Measurements from ENCODE around the gene CFDP1. TPM values are rescaled to one million over a fixed set of nuclear protein-coding genes. Genes with fewer than 3 reads are reported as not detected.

The CFDP1 gene
- total RNA-seq, 2 donors from 2014 or later = 88.7 to 117 TPM

- H3K27ac ChIP-seq (ENCODE audit: low read depth, low read length) = no peak overlapping the region
- Mint-ChIP-seq H3K4me3 (no peak overlapping the region), H3K27ac (no peak overlapping the region), H3K4me1 (no peaks in the 10 kb centered on the region), H3K27me3 (ENCODE audit: insufficient read depth) (no peaks in the 10 kb centered on the region), H3K9me3 (no peaks in the 10 kb centered on the region), H3K36me3 (ENCODE audit: low read depth) (peaks cover 9% of the 10 kb centered on the region)
- no peaks in the 10 kb centered on the region for H3K27me3 ChIP-seq (ENCODE audit: control insufficient read depth, insufficient read depth, low read length, poor library complexity, severe bottlenecking)
- H3K4me3 ChIP-seq (ENCODE audit: low read length) = no peak overlapping the region
- no peaks in the 10 kb centered on the region for H3K9me3 ChIP-seq (ENCODE audit: control insufficient read depth, low read length)
- TF ChIP-seq CTCF (conservative IDR thresholded peaks at IDR 0.05) = no peak
- no peaks in the 10 kb centered on the region for H3K4me1 ChIP-seq (ENCODE audit: control insufficient read depth, insufficient read depth, low read length)
- peaks cover 22% of the 10 kb centered on the region for H3K36me3 ChIP-seq (ENCODE audit: control insufficient read depth, insufficient read depth, low read length)
- 100% methylated on average over 1 of the region's 1 CpG; no CpG with 5 or more reads in 1 of the 2 experiments for WGBS, 2 experiments (ENCODE audit: insufficient coverage in 1 of 2, insufficient read length in 1 of 2)
- DNase-seq = no peak
- H3K9ac ChIP-seq (ENCODE audit: extremely low read depth, low read length, poor library complexity, severe bottlenecking) = no peak overlapping the region
Observed at GRCh38 chr16:75383141-75383540, 50.2 kb downstream of the CFDP1 start.

GRCh38 chr16:75382611-75383010 is 50.7 kb downstream of the CFDP1 start:
- 96 to 100% methylated on average over 2 of the region's 2 CpGs for WGBS, 2 experiments (ENCODE audit: insufficient coverage in 1 of 2, insufficient read length in 1 of 2)
- no peak for DNase-seq
- H3K4me1 Mint-ChIP-seq = peaks cover 5% of the 10 kb centered on the region
- Histone ChIP-seq H3K27ac (ENCODE audit: low read depth, low read length) (no peak overlapping the region), H3K4me1 (ENCODE audit: control insufficient read depth, insufficient read depth, low read length) (no peaks in the 10 kb centered on the region), H3K36me3 (ENCODE audit: control insufficient read depth, insufficient read depth, low read length) (peaks cover 21% of the 10 kb centered on the region), H3K9ac (ENCODE audit: extremely low read depth, low read length, poor library complexity, severe bottlenecking) (no peak overlapping the region), H3K27me3 (ENCODE audit: control insufficient read depth, insufficient read depth, low read length, poor library complexity, severe bottlenecking) (no peaks in the 10 kb centered on the region), H3K4me3 (ENCODE audit: low read length) (no peak overlapping the region), H3K9me3 (ENCODE audit: control insufficient read depth, low read length) (no peaks in the 10 kb centered on the region)
- H3K4me3 Mint-ChIP-seq = no peak overlapping the region
- no peaks in the 10 kb centered on the region for H3K9me3 Mint-ChIP-seq
- H3K27me3 Mint-ChIP-seq (ENCODE audit: insufficient read depth) = no peaks in the 10 kb centered on the region
- TF ChIP-seq CTCF (conservative IDR thresholded peaks at IDR 0.05) = no peak
- H3K36me3 Mint-ChIP-seq (ENCODE audit: low read depth) = peaks cover 7% of the 10 kb centered on the region
- H3K27ac Mint-ChIP-seq = no peak overlapping the region

- H3K9ac ChIP-seq (ENCODE audit: extremely low read depth, low read length, poor library complexity, severe bottlenecking) = no peak overlapping the region
- Mint-ChIP-seq H3K9me3 (no peaks in the 10 kb centered on the region), H3K27ac (no peak overlapping the region), H3K36me3 (ENCODE audit: low read depth) (peaks cover 16% of the 10 kb centered on the region), H3K27me3 (ENCODE audit: insufficient read depth) (no peaks in the 10 kb centered on the region), H3K4me3 (no peak overlapping the region), H3K4me1 (peaks cover 18% of the 10 kb centered on the region)
- no peak for TF ChIP-seq CTCF (conservative IDR thresholded peaks at IDR 0.05)
- no peak for DNase-seq
- WGBS, 2 experiments (ENCODE audit: insufficient coverage in 1 of 2, insufficient read length in 1 of 2) = 86 to 100% methylated on average over 1 of the region's 2 CpGs
- H3K27me3 ChIP-seq (ENCODE audit: control insufficient read depth, insufficient read depth, low read length, poor library complexity, severe bottlenecking) = no peaks in the 10 kb centered on the region
- no peaks in the 10 kb centered on the region for H3K9me3 ChIP-seq (ENCODE audit: control insufficient read depth, low read length)
- H3K36me3 ChIP-seq (ENCODE audit: control insufficient read depth, insufficient read depth, low read length) = peaks cover 29% of the 10 kb centered on the region
- no peak overlapping the region for H3K27ac ChIP-seq (ENCODE audit: low read depth, low read length)
- no peaks in the 10 kb centered on the region for H3K4me1 ChIP-seq (ENCODE audit: control insufficient read depth, insufficient read depth, low read length)
- no peak overlapping the region for H3K4me3 ChIP-seq (ENCODE audit: low read length)
Observed at GRCh38 chr16:75380870-75381269, 52.4 kb downstream of the CFDP1 start.

Measured in endodermal cell (in vitro differentiated cells).